Measurements from ENCODE around the gene INTS11.

The INTS11 gene

GRCh38 chr1:1314678-1315335 is 9.7 kb downstream of the INTS11 start:
- in situ Hi-C loops (cut with HindIII; ENCODE audit: low sequenced_read_pairs) = no loop called here

GRCh38 chr1:1314237-1314586 is 10.2 kb downstream of the INTS11 start:
- in situ Hi-C loops (cut with HindIII; ENCODE audit: low sequenced_read_pairs) = no loop called here

- in situ Hi-C loops (cut with HindIII; ENCODE audit: low sequenced_read_pairs) = no loop called here
These were observed 10.8 kb downstream of the INTS11 start for GRCh38 chr1:1313500-1314236.

GRCh38 chr1:1312450-1313314 is 11.8 kb downstream of the INTS11 start:
- in situ Hi-C loops (cut with HindIII; ENCODE audit: low sequenced_read_pairs) = no loop called here

DNA sequence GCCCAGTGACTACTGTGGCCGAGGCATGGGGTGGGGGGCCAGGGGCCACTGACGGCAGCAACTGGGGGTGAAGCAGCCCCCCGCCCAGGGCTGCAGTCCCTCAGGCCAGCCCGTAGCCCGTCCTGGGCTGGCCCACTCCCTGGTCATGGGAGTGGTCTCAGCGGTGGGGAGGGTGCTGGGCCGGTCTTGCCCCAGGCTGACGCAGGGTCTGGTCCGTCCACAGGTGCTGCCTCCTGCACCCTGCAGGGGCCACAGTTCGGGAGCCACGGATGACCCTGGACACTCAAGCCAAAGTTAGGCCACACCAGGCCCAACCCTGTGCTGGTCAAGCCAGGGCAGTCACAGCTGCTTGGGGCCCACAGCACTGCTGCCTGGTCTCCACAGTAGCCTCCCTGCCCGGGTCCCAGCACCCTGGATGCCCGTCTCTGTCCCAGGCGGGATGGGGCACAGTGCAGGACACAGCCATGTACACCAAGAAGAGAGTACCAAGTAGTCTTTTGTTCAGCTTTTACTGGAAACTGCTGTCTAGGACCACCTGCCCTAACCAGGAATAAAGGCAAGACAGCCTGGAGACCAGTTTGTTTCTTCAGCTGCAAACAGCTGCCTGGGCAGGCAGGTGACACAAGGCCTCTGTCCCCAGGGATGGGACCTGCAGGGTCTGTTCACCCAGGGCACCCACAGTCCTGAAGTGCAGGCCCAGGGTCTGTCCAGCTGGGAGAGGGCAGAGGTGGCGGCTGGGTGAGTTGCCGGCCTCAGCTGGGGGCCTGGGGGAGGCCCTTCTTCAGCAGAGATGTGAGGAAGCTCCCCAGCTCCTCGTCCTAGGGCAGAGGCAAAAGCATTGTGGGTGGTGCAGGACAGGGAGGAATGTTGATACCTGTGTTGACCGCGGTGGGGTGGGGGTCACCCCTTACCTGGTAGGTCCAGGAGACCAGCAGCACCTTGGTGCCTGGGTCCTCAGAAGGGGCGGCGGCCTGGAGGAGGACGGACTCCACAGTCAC is 13.1 kb downstream of the INTS11 start:
- in situ Hi-C loops (cut with HindIII; ENCODE audit: low sequenced_read_pairs) = no loop called here

DNA sequence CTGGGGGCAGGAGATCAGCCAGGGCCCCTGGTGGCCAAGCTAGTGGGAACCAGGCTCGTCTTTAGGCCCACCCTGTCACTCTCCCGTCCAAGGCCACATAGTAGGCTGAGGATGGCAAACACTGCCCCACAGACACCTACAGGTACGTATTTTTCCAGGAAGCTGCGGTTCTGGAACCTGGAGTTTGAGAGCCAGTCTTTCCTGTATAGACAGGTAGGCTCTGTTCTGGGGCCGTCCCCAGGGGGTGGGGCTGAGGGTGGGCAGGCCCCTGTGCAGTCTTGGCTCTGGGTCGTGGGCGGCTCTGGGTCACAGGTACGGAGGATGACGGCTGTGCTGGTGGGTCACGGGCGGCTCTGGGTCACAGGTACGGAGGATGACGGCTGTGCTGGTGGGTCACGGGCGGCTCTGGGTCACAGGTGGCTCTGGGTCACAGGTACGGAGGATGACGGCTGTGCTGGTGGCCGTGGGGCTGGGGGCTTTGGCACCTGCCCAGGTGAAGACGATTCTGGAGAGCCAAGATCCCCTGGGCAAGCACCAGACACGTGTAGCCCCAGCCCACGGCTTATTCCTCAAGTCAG is 13.9 kb downstream of the INTS11 start:
- in situ Hi-C loops (cut with HindIII; ENCODE audit: low sequenced_read_pairs) = no loop called here

GRCh38 chr1:1310109-1310385 is 14.4 kb downstream of the INTS11 start:
- in situ Hi-C loops (cut with HindIII; ENCODE audit: low sequenced_read_pairs) = no loop called here

GRCh38 chr1:1309251-1310108 is 15.0 kb downstream of the INTS11 start:
- in situ Hi-C loops (cut with HindIII; ENCODE audit: low sequenced_read_pairs) = no loop called here

DNA sequence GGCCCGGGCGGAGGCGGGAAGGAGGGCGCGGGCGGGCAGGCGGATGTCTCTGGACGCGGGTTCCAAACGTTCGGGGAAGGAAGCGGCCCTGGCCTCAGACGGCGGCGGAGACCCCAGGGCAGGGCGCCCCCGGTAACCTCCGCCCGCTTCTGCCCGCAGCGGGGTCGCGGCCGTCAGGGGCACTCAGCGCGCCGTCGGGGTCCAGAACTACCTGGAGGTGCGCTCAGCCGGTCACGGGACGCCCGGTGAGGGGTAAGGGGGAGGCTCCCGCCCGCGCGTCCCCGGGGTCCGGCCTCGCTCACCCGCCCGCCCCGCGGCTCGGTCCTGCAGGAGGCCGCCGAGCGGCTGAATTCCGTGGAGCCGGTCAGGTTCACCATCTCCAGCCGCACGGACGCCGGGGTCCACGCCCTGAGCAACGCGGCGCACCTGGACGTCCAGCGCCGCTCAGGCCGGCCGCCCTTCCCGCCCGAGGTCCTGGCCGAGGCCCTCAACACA is 15.7 kb downstream of the INTS11 start:
- in situ Hi-C loops (cut with HindIII; ENCODE audit: low sequenced_read_pairs) = no loop called here

- in situ Hi-C loops (cut with HindIII; ENCODE audit: low sequenced_read_pairs) = no loop called here
These were observed 16.3 kb downstream of the INTS11 start, which contains the start of the genes ACAP3 and PUSL1 for GRCh38 chr1:1307923-1308755. TSS of gene ACAP3 (minus strand) at chr1:1307930. CDS start at chr1:1307815, 115 bp downstream. TSS of gene PUSL1 (plus strand) at chr1:1308597. CDS start at chr1:1308644, 47 bp downstream.

DNA sequence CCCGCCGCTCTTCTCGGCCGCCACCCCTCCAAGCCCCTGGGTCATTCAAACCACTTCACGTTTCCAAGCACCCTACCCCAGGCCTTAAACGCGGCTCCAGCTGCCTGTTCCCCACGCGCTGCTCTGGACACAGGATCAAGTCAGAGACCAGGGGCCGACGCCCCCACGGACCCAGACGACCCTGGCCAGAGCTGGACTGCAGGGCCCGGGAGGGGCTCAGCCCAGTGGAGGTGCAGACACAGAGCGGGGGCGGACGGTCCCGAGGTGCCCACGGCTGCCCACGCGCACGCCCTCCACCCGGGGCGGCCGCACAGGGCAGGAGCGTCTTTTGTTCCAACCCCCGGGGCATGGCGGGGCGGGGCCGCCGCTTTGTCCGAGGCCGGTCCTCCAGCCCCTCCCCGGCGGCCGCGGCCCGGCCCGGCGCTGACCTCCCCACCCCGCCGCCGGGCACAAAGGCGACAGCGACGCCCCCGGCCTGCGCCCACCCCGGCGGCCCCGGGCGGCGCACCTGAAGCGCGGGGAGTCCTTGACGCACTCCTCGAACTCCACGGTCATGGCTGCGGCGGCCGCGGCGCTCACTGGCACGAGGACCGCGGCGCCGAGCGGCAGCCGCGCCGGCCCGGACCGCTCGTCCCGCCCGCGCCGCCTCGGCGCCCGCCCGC is 17.1 kb downstream of the INTS11 start:
- in situ Hi-C loops (cut with HindIII; ENCODE audit: low sequenced_read_pairs) = no loop called here

DNA sequence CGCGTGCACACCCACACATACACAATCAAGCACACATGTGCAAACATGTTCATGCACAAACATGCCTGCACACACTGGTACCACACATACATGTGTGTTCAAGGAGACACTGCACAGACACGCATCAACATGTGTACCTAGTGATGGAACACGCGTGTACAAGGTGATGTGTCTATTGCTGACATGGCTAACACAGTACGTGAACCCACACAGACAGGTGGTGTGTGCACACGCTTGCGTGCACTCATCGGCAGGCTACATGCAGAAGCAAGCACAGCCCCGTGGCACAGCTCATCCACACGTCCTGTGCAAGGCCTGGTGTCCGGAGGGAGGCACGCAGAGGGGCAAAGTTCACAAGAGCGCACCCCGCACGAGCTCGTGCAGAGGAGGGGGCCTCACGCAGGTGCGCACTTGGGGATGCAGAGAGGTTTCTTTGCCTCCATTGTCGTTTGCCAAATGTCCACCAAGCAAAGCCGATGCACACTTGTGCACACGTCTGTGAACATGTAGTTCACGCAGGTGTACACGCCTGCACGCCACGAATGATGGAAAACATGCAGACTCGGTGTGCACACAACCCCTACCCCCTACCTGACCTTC is 17.7 kb downstream of the INTS11 start:
- in situ Hi-C loops (cut with HindIII; ENCODE audit: low sequenced_read_pairs) = no loop called here

- in situ Hi-C loops (cut with HindIII; ENCODE audit: low sequenced_read_pairs) = no loop called here
These were observed 18.3 kb downstream of the INTS11 start for GRCh38 chr1:1306070-1306660.

- in situ Hi-C loops (cut with HindIII; ENCODE audit: low sequenced_read_pairs) = no loop called here
These were observed 19.0 kb downstream of the INTS11 start for GRCh38 chr1:1305300-1306069.

DNA sequence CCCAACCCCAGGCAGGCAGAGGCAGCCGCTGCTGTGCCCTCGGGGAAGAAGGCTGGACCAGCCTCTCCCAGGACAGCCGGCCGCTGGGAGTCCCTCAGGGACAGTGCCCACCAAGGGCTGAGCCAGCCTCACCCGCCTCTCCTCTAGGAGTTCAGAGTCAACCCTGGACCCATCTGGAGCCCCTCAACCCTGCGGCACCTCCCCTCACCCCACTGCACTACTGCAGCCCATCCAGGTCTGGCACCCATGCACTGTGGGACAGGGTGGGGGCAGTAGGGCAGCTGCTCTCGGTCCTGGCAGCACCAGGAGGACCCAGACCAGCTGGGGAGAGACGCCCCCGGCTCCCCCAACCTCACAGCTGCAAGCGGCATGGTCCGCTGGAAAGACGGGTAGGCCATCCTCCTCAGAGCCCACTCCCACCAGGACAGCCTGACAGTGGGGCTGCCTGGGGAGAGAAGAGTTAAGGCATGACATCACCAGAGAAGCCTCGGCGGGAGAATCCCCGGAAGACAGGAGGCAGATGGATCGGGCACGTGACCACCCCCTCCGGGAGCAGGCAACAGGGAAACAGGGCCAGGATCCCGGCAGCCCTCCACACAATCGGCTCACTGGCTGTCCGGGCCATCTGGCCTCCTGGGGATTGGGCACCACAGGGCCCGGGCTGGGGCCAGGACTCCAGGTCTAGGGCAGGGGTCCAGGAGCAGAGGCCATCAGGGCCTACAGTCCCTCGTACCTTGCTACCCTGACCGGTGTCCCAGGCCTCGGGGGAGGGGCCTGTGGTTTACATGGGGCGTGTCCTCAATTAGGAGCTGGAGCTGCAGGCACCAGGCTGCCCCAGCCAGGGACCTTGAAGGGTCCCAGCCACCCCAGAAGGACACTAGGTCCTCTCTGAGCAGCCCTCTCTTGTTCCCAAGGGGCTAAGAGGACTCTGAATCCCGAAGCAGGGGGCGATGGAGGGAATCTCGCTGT is 19.8 kb downstream of the INTS11 start:
- in situ Hi-C loops (cut with HindIII; ENCODE audit: low sequenced_read_pairs) = no loop called here
